Urothelium cell line (cell line): ENCODE data around the gene RAC2.

Source experiments
- DNase-seq: peaks from one replicate; pipeline ENCODE4 v3.0.0; 2011; ENCODE audit warnings: low spot score, mixed read lengths
- FAIRE-seq: peaks from 2 replicates; lab custom pipeline; 2011; peaks lifted over from hg19 to GRCh38; lab: Jason Lieb, UNC

RAC2 gene

DNA sequence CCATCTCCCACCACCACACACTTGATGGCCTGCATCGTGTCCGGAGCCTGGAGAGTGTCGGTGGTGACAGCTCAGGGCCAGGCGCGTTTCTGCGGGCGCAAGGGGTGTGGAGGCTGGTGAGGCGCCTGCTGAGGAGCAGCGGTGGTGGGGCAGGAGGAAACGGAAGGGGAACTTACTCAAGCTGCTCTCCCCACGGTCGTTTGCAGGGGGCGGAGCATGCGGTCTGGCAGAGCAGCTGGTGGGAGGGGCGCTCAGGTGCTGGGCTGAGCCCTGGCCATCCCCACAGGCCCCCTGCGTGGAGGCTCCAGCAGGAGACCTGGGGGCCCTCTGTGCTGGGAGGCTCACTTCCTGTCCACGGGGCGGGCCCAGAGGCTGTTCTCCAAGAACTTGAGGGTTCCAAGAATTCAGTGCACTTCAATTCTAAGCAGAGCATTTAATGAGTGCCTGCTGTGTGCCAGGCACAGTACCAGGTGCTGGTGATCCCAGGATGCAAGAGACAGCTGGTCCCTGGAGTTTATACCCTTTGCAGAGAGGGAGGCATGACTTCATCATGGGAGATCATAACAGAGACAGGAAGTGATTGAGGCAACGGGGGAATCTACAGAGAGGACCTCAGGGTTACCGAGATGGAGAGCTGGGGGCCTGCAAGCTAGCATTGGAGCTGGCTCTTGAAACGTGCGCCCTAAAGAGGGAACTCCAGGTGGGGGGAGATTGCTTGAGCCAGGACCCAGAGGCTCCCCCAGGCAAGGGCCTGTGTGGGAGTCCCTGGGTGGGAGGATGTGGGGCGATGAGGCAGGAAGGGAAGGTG lies at the start of gene RAC2:
TSS of gene RAC2 (minus strand) at position 156 of the 808 bp plus-strand sequence. CDS start at position 35, 121 bp downstream.
- FAIRE-seq (peak; percentile 89), DNase-seq (peak; percentile 79)

- DNase-seq (no peak), FAIRE-seq (no peak)
Measured at GRCh38 chr22:37293172-37293571, 49.1 kb upstream of the RAC2 start.

GRCh38 chr22:37292641-37293040 lies 48.6 kb upstream of the RAC2 start:
- no peak for DNase-seq
- no peak for FAIRE-seq

DNA sequence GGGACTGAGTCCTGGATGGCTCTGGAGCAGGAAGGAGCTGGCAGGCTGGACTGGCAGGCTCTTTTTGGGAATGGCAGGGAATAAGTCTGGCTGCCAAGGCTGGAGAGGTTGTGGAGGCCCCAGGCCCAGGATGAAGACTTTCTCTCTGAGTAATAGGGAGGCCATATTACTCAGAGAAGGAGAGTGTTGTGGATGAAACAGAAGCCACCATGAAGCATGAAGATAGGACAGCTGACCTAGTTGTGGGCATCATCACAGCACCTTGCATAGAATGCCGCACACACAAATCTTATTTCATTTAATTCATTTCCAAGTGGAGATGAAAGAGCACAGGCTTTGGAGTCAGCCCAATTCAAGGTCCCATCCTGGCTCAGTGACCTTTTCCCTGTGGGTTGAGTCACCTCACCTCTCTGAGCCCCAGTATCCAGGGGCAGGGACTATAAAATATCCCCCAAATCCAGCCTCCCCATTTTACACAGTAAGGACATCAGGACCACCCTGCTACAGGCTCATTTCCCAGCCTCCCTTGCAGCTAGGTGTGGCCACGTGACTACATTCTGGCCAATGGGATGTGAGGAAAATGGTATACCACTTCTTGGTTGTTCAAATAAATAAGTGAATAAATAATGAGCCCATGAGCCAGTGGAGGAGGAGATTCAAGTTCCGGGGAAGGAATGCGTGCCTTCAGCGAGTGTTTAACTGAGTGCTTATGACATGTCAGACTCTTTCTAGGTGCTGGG lies 47.7 kb upstream of the RAC2 start:
- no peak for DNase-seq
- no peak for FAIRE-seq

DNA sequence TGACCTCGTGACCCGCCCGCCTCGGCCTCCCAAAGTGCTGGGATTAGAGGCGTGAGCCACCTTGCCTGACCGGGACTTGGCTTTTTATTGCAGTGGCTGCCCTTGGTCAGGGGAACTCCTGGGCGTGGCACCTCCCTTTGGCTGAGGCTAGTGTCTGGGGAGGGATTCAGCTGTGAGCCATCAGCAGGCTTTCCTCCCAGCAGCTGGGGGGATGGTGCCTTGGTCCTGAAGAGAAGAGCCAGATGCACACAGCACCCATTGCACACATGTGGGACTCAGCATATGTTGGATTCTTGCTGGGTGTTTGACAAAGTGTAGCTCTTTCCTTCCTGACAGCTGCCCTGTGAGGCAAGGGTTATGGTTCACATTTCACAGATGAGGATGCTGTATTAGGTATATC lies 46.7 kb upstream of the RAC2 start:
- DNase-seq (no peak), FAIRE-seq (peak; percentile 53)

DNA sequence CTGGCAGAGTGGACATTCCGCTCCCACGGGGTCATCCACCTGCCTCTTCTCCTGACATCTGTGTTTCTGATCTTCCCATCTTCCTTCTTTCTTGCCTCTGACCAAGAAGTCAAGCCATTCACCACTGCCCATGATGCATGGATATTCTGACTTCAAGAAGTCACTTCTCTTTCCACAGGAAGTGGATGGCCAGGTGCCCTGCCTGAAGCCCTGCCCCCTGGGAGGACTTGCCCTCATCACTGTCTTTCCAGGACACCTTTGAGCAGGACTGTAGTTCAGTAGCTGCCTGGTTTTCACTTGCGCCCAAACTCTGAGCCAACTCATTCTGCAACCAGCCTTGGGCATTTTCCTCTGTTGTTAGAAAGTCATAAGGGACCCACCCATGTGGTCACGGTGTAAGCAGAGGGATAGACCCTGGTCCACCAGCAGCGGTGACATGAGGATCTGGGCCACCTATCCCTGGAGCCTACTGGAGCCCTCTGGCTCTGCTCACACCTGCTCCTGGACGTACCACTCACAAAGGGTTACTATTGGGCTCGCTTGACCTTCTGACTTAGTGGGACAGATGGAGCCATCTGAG lies 45.2 kb upstream of the RAC2 start:
- no peak for DNase-seq
- no peak for FAIRE-seq

- DNase-seq (no peak), FAIRE-seq (no peak)
Measured at GRCh38 chr22:37288521-37288920, 44.5 kb upstream of the RAC2 start.

- DNase-seq = no peak
- no peak for FAIRE-seq
Measured at GRCh38 chr22:37287550-37287951, 43.5 kb upstream of the RAC2 start.

- DNase-seq (no peak), FAIRE-seq (no peak)
Measured at GRCh38 chr22:37285937-37286336, 41.9 kb upstream of the RAC2 start.

- FAIRE-seq (no peak), DNase-seq (no peak)
Measured at GRCh38 chr22:37284805-37285355, 40.8 kb upstream of the RAC2 start.

DNA sequence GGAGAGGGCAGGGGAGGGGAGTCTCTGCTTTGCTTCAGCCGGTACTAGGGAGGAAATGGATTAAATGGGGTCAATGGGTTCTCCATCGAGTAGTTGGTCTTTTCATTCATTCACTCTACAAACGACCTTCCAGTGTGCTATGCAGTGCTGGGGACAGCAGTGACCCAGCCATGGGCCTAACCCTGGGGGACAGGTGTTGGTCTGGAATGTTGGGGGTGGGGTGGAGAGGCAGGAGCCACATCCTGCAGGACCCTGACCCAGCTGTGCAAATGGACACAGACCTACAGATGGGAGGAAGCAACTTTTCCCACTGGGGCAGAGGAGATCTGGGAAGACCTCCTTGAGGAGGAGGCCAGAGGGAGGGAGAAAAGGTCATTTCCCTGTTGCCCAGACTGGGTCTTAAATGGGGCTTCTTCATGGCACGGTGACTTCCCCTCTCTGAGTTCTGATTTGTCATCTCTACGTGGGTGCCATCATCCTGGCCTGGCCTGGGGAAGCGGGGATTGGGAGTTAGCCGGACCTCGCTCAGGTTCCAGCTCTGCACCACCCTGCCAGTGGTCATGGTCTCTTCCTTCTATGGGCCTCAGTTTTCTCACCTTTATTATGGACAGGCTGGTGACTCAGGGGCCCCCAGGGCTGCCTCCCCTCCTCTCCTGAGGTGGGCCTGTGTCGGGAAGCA lies 40.2 kb upstream of the RAC2 start:
- no peak for FAIRE-seq
- no peak for DNase-seq

GRCh38 chr22:37283393-37283937 lies 39.4 kb upstream of the RAC2 start:
- FAIRE-seq = no peak

DNA sequence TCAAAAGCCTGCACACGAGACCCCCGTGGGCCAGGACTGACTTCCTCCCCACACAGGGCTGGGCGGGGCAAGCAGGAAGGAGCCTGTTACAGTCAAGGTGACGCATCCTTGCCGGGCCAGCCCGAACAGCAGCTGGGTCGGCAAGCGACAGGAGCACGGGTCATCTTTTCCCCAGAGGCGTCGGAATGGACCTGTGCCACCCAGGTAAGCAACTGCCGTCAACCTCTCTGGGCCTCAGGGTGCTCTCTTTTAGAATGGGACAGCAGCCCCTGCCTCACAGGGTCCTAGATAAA lies 38.3 kb upstream of the RAC2 start, which contains the start of gene CYTH4:
TSS of gene CYTH4 (plus strand) at position 124 of the 293 bp plus-strand sequence. CDS start at position 186, 62 bp downstream.
- FAIRE-seq = peak; percentile 85
- no peak for DNase-seq

More at GRCh38 chr22:37283393-37283937, 39.4 kb upstream of the RAC2 start:
- DNase-seq = no peak

- FAIRE-seq = no peak
- no peak for DNase-seq
Measured at GRCh38 chr22:37281646-37282384, 37.7 kb upstream of the RAC2 start.

DNA sequence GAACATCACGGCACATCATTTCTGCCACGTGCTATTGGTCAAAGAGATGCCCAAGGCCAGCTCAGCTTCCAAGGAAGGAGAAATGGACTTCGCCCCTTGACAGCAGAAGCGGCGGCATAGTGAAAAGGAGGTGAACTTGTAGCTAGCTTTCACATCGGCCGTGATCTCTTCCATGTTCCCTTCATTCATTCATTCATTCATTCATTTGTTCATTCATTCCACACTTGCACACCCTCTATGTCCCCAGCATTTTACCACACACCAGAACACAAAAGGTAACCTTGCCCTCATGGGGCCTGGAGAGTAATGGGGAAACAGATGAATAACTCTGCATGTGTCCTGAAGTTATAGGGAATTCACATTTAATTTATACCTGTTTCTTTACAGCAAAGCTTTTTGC lies 37.1 kb upstream of the RAC2 start:
- FAIRE-seq = no peak

DNA sequence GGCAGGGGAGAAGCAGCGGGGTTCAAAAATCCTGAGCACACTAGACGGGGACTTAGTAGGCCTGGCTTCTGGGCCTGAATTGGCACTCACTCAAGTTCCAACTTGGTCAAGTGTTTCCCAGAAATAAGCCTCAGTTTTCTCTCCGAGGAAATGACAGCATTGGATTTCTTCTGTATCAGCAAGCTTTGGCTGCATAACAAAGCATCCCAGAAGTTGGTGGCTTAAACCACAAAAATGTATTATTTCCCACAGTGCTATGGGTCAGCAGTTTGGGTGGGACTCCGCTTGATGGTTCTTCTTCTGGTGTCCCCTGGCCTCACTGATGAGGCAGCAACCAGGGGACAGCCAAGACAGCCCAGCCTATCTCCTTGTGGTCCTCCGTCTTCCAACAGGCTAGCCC lies 36.6 kb upstream of the RAC2 start:
- no peak for DNase-seq
- no peak for FAIRE-seq

More for the DNA sequence above, 37.1 kb upstream of the RAC2 start:
- no peak for DNase-seq

GRCh38 chr22:37279331-37280181 lies 35.5 kb upstream of the RAC2 start:
- FAIRE-seq (peak; percentile 67), DNase-seq (no peak)

DNA sequence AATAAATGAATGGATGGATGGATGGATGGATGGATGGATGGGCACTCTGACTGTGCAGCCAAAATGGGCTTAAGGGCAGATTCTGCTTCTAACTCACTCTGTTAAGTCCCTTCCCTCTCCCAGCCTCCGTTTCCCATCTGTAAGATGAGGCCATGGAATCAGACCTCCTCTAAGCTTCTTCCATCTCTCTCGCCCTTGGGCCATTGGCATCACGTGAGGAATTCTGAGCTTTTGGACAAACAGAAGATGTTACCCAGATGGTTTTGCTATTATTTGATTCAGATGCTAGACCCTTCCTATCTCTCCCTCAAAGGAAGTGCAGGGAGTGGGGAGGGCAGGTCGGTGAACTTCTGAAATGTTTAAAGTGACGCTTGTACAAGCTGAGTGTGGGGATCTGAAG lies 34.2 kb upstream of the RAC2 start:
- no peak for DNase-seq
- no peak for FAIRE-seq

DNA sequence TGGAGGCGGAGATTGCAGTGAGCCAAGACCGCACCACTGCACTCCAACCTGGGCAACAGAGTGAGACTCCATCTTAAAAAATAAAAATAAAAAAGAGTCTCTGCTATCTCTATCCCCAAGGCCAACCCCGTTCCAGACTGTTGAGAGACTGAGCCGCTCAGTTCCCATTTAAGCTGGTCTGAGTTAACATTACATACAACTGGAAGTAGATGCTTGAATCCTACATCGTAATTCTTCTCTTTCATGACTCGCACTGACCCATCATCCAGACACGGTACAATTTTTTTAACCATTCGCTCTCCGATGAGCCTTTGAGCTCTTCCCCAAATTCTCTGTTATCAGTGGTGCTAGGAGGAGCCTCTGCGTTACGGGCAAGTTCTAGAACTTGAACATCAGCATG lies 33.3 kb upstream of the RAC2 start:
- DNase-seq = no peak
- FAIRE-seq = no peak
